OCI-LY1 (cell line): Measurements from ENCODE around the gene GIGYF2.

Source experiments
- EZH2 ChIP-seq: fragments of 200-600 bp; sonication (generic), shearing (Covaris generic); IDR thresholded peaks from 2 replicates; pipeline ENCODE4 v1.8.0; 2017; ENCODE audit warnings: borderline replicate concordance, mixed run types, mild to moderate bottlenecking, antibody characterized with exemption, low read length, moderate library complexity, mixed read lengths
- TF ChIP-seq, protein P1 (sequence below): fragments of 200-600 bp; sonication (generic), shearing (Covaris generic); IDR thresholded peaks from 2 replicates; pipeline ENCODE4 v1.5.1; 2017; ENCODE audit warnings: mild to moderate bottlenecking, antibody characterized with exemption, low read length, moderate library complexity, mixed read lengths

DNA sequence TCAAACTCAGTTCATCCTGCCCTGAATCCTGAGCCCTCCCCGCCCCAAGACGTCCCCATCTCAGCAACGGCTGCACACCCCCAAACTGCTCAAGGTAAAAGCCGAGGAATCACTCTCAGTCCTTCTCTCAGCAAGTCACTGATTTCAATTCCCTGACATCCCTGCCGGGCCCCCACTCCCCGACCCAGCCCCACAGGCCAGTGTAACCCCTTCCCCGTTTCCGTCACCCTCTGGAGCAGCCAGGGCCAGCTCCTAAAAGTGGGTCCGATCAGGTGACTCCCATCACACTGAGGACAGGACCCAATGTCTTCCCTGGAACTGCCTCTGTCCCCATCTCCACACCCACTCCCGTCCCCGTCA lies 193.4 kb downstream of the GIGYF2 start:
- TF ChIP-seq, protein P1, sequence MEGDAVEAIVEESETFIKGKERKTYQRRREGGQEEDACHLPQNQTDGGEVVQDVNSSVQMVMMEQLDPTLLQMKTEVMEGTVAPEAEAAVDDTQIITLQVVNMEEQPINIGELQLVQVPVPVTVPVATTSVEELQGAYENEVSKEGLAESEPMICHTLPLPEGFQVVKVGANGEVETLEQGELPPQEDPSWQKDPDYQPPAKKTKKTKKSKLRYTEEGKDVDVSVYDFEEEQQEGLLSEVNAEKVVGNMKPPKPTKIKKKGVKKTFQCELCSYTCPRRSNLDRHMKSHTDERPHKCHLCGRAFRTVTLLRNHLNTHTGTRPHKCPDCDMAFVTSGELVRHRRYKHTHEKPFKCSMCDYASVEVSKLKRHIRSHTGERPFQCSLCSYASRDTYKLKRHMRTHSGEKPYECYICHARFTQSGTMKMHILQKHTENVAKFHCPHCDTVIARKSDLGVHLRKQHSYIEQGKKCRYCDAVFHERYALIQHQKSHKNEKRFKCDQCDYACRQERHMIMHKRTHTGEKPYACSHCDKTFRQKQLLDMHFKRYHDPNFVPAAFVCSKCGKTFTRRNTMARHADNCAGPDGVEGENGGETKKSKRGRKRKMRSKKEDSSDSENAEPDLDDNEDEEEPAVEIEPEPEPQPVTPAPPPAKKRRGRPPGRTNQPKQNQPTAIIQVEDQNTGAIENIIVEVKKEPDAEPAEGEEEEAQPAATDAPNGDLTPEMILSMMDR, result no peak
- no peak for TF ChIP-seq EZH2
